GM12878 (cell line): ENCODE data around the gene AMBP. TPM values are rescaled to one million over a fixed set of nuclear protein-coding genes. Genes with fewer than 3 reads are reported as not detected.

Experiments used
- ATF7 ChIP-seq: fragments of 450-650 bp; IDR thresholded peaks from 2 replicates; pipeline ENCODE4 v1.6.1; 2016; ENCODE audit warnings: low read depth, mild to moderate bottlenecking
- CREM ChIP-seq: IDR thresholded peaks from 2 replicates; pipeline ENCODE4 v1.6.1; 2014; ENCODE audit warnings: antibody characterized with exemption, low read depth
- JUND ChIP-seq: IDR thresholded peaks from 2 replicates; pipeline ENCODE4 v1.6.1; 2012; ENCODE audit warnings: low read depth, mild to moderate bottlenecking, low read length, improper control_type of control experiment, moderate library complexity
- MEF2A ChIP-seq: IDR thresholded peaks from 2 replicates; pipeline ENCODE4 v1.6.1; 2011; ENCODE audit warnings: low read depth, mild to moderate bottlenecking, low read length, moderate library complexity; ENCODE audit not compliant: insufficient read depth
- RAD51 ChIP-seq: fragments of 450-650 bp; IDR thresholded peaks from 2 replicates; pipeline ENCODE4 v1.6.1; 2016; ENCODE audit warnings: moderate library complexity, mild to moderate bottlenecking, inconsistent platforms
- SMARCA5 ChIP-seq: fragments of 450-650 bp; IDR thresholded peaks from 2 replicates; pipeline ENCODE4 v1.6.1; 2017; ENCODE audit warnings: mild to moderate bottlenecking
- TAF1 ChIP-seq: IDR thresholded peaks from 2 replicates; pipeline ENCODE4 v1.6.1; 2011; ENCODE audit warnings: mild to moderate bottlenecking, low read depth, low read length, borderline replicate concordance
- USF1 ChIP-seq: IDR thresholded peaks from 2 replicates; pipeline ENCODE4 v1.6.1; 2011; ENCODE audit warnings: borderline replicate concordance, low read depth, mild to moderate bottlenecking, moderate library complexity, mixed read lengths, low read length; ENCODE audit not compliant: insufficient read depth; ENCODE audit errors: extremely low read length
- ZNF384 ChIP-seq: IDR thresholded peaks from 2 replicates; pipeline ENCODE4 v1.6.1; 2012; ENCODE audit warnings: low read depth, mild to moderate bottlenecking, low read length, improper control_type of control experiment, borderline replicate concordance
- ZNF592 ChIP-seq: fragments of 450-650 bp; IDR thresholded peaks from 2 replicates; pipeline ENCODE4 v1.6.1; 2017; ENCODE audit warnings: mild to moderate bottlenecking, moderate library complexity
- polyA plus RNA-seq, 11 experiments: library from polyadenylated mRNA; depleted of rRNA in 4 of 11; unstranded in 6 of 11; stranded (reverse) in 5 of 11; fragments of >200 nt; fragmentation: Nextera tagmentation in 4 of 11; fragmentation: Illumina TruSeq in 1 of 11; extraction: Ambion mirVana in 4 of 11; extraction: Trizol in 1 of 11; gene quantifications; 1 replicate in 1 of 11; 2 replicates in 10 of 11; pipeline versions ENCODE4 v1.2.1 to v1.2.3, GENCODE V29; 2011 to 2016; ENCODE audit warnings: inconsistent platforms in 2 of 11, missing spikeins in 2 of 11, low read depth in 1 of 11
- total RNA-seq, 4 experiments: library from RNA; depleted of rRNA in 3 of 4; stranded (reverse); fragments of >200 nt in 3 of 4; fragmentation: Illumina TruSeq in 1 of 4; extraction: Trizol in 1 of 4; gene quantifications; 2 replicates each; pipeline versions ENCODE4 v1.2.1 to v1.2.3, GENCODE V29; 2013 to 2021

Gene AMBP
- total and polyA plus RNA-seq, 10 of the 15 experiments (the other 5 are each of a cell fraction or from before 2014, with no cell fraction given): 0.11 to 2.3 (median 0.18) TPM; not detected in 7

GRCh38 chr9:114034661-114035062 lies 43.4 kb downstream of the AMBP start (continued):
- no peak for TF ChIP-seq ZNF384
- no peak for TF ChIP-seq JUND
- TF ChIP-seq SMARCA5: no peak
- no peak for TF ChIP-seq RAD51
- no peak for TF ChIP-seq TAF1
- TF ChIP-seq USF1: no peak
- no peak for TF ChIP-seq ZNF592
- TF ChIP-seq CREM: no peak
- no peak for TF ChIP-seq MEF2A
- TF ChIP-seq ATF7: no peak
